Adrenal gland (tissue), 12 donors: ENCODE results near the gene DEDD2. TPM values are rescaled to one million over a fixed set of nuclear protein-coding genes. Genes with fewer than 3 reads are reported as not detected.
A peak's percentile ranks its signal among the peaks of the same experiment; 100 is the strongest.

Experiments used
- DNase-seq, 7 donors: peaks; one replicate each; pipeline ENCODE4 v3.0.0-alpha.2; 2019 to 2020
- H3K27ac ChIP-seq, 5 donors: fragments of 200-600 bp; sonication (generic) in 4 of 5; 1 replicate in 3 of 5; 2 replicates in 2 of 5; pipeline versions ENCODE4 v1.5.1 to v1.8.0; 2016 to 2020; ENCODE audit warnings: mild to moderate bottlenecking in 1 of 5
- H3K27me3 ChIP-seq: fragments of 200-600 bp; 2 replicates; pipeline ENCODE4 v1.8.0; 2021
- H3K36me3 ChIP-seq, 2 donors: fragments of 200-600 bp; replicated peaks in 1 of 2; 1 replicate in 1 of 2; 2 replicates in 1 of 2; pipeline versions ENCODE4 v1.5.1 to v1.8.0; 2018 to 2022
- H3K4me1 ChIP-seq, 2 donors: fragments of 200-600 bp; replicated peaks in 1 of 2; 1 replicate in 1 of 2; 2 replicates in 1 of 2; pipeline versions ENCODE4 v1.5.1 to v1.8.0; 2018 to 2021
- H3K4me3 ChIP-seq, 4 donors: fragments of 200-600 bp; sonication (generic) in 3 of 4; one replicate each; pipeline ENCODE4 v1.5.1; 2016 to 2018
- H3K9me3 ChIP-seq, 3 donors: fragments of 200-600 bp; sonication (generic) in 1 of 3; replicated peaks in 1 of 3; 1 replicate in 2 of 3; 2 replicates in 1 of 3; pipeline versions ENCODE4 v1.5.1 to v1.8.0; 2016 to 2021
- CTCF ChIP-seq, 6 experiments: fragments of 450-650 bp in 4 of 6; fragments of 200-600 bp in 2 of 6; sonication (generic) in 1 of 6; IDR thresholded peaks; 1 replicate in 5 of 6; 2 replicates in 1 of 6; pipeline versions ENCODE4 v1.5.1 to v1.8.0; 2016 to 2021; ENCODE audit warnings: antibody characterized with exemption in 6 of 6, mild to moderate bottlenecking in 2 of 6, moderate library complexity in 1 of 6
- POLR2A ChIP-seq, 2 donors: fragments of 450-650 bp; IDR thresholded peaks; one replicate each; pipeline ENCODE4 v1.6.1; 2017; ENCODE audit warnings: antibody characterized with exemption in 2 of 2, mild to moderate bottlenecking in 2 of 2, moderate library complexity in 1 of 2
- WGBS, 4 donors: extraction: QIAGEN DNeasy Blood & Tissue Kit in 2 of 4; methylation state at CpG; one replicate each; pipeline versions ENCODE4 v1.1.5 to v1.1.7; 2013 to 2017; 5-methylcytosine and 5-hydroxymethylcytosine counted together
- intact Hi-C, 2 donors: fragments of 100-400 bp; cut with DNase I; formaldehyde crosslinking; loops; one replicate each; pipeline versions ENCODE4 v1.14.1 to v1.15.0; 2022 to 2023
- polyA plus RNA-seq, 3 donors: library from polyadenylated mRNA; stranded (reverse); fragments of 200-250 nt in 2 of 3; fragments of 350-450 nt in 1 of 3; fragmentation: Illumina TruSeq in 1 of 3; extraction: RNeasy Lipid Tissue Mini Kit (QIAGEN cat#74804) in 1 of 3; gene quantifications; one replicate each; pipeline ENCODE4 v1.2.3, GENCODE V29; 2013 to 2014
- total RNA-seq, 9 donors: library from RNA; depleted of rRNA in 4 of 9; stranded (reverse); fragments of >200 nt in 4 of 9; fragments of 120-200 nt in 1 of 9; fragmentation: NEBNext Ultra II Directional in 1 of 9; extraction: Animal tissue kit (Norgen Biotek cat#: 25700) in 1 of 9; gene quantifications; one replicate each; pipeline versions ENCODE4 v1.1.0 to v1.2.4, GENCODE V29; 2013 to 2023
- donor health status: healthy with polysubstance abuse.
- donor health status: Bipolar disorder and iron deficiency.
- donor health status: DM: yes; HTN: yes; CAD: no.
- donor health status: DM: no; HTN: no; CAD: no.
- donor health status: DM: no; HTN: no; CAD: no.
- donor health status: DM: yes; HTN: yes; CAD: no.

The DEDD2 gene
- total and polyA plus RNA-seq, 12 donors, result 26.0 to 54.8 (median 31.5) TPM

- no peak for DNase-seq
- no peak for TF ChIP-seq CTCF (IDR thresholded peaks at IDR 0.05)
- TF ChIP-seq POLR2A (IDR thresholded peaks at IDR 0.05), result no peak
- H3K27ac ChIP-seq, result peak overlapping the region in 4 of 5 donors; percentile 24 to 88 (median 63)
- H3K9me3 ChIP-seq, result no peaks in the 10 kb centered on the region
- H3K36me3 ChIP-seq, result peaks cover 0 to 20% of the 10 kb centered on the region in 2 donors
- H3K4me3 ChIP-seq, result no peak overlapping the region
- WGBS, 4 donors, result 80 to 86% (median 84%) methylated on average over 37 to 41 of the region's 41 CpGs
- H3K27me3 ChIP-seq, result no peaks in the 10 kb centered on the region
- H3K4me1 ChIP-seq, result peaks cover 54 to 74% of the 10 kb centered on the region in 2 donors
- intact Hi-C loops, result loop anchor here (5.0 kb wide), 1 partner anchor 44 kb away; no protein-coding TSS in a partner anchor
Observed at GRCh38 chr19:42248270-42249148, 31.0 kb upstream of the DEDD2 start.

DNA sequence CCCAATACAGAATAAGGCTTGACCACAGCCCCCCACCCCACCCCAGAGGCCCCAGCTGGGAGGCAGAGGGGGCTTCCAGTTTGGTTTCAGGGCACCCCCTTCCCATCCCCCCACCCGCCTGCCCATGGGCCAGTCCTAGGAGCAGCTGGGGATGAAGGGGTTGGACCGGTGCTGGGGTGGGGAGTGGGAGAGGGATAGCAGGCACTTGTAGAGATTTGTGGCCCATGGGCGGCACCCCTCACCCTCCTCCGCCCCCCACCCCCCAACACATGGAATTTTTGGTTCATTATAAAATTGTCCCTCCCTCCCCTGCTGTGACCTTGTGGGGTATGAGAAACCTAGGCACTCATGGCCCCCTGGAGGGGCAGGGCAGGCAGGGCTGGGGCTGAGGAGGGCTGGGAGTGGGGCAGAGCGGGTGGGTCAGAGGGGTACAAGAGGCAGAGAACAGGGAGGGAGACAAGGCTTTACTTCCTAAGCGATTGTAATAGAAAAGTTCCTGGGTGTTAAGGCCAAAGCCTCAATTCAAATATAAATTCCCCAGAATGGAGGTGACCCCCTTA, 30.2 kb upstream of the DEDD2 start:
- H3K4me1 ChIP-seq, result peaks cover 51 to 71% of the 10 kb centered on the region in 2 donors
- TF ChIP-seq POLR2A (IDR thresholded peaks at IDR 0.05) (no peak), CTCF (IDR thresholded peaks at IDR 0.05) (no peak)
- H3K4me3 ChIP-seq, result no peak overlapping the region
- H3K36me3 ChIP-seq, result peaks cover 0 to 20% of the 10 kb centered on the region in 2 donors
- no peaks in the 10 kb centered on the region for H3K27me3 ChIP-seq
- H3K9me3 ChIP-seq, result no peaks in the 10 kb centered on the region
- peak in 6 of 7 donors; percentile 41 to 64 (median 46) for DNase-seq
- peak overlapping the region; percentile 1 to 88 (median 56) for H3K27ac ChIP-seq
- WGBS, 4 donors, result 65 to 92% (median 76%) methylated on average over 5 to 6 of the region's 6 CpGs
- intact Hi-C loops, result loop anchor here (5.0 kb wide), 1 partner anchor 45 kb away; no protein-coding TSS in a partner anchor

DNA sequence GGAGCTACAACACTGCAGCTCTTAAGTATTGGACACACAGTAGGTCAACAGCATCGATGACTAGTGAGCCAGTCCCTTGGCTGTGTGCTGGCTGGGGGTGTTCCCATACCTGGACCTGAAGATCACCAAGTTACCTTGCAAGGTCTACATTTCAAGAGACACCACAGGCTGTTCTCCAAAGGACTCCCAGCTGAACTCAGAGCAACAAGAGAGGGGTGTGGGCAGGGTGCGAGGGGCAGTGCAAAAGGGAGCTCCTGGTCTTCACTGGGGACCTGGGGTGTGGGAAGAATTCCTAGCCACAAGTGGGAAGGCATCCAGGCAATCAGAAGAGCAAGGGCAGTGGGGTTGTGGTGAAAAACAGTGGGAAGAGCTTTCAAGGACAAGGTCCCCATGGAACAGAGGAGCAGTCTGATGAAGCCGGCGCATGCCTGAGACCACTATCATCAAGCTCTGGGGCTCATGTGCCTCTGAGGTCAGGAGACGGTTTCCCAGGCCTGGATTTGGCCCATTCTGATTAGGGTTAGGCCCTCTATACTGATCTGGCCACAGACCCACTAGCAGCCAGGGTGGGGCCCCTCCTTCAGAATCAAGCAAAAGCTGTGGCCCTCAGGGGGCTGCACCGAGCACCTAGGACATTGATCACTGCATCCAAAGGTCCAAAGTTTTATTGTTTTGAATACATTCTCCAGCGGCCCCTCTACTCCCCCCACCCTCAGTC, 29.6 kb upstream of the DEDD2 start:
- Histone ChIP-seq H3K9me3 (no peaks in the 10 kb centered on the region), H3K4me3 (no peak overlapping the region), H3K27ac (peak overlapping the region; percentile 1 to 88 (median 56)), H3K27me3 (no peaks in the 10 kb centered on the region), H3K4me1 (peaks cover 45 to 64% of the 10 kb centered on the region in 2 donors), H3K36me3 (peaks cover 0 to 20% of the 10 kb centered on the region in 2 donors)
- TF ChIP-seq CTCF (IDR thresholded peaks at IDR 0.05) (no peak), POLR2A (IDR thresholded peaks at IDR 0.05) (peak in 1 of 2 donors; percentile 35)
- WGBS, 4 donors, result 46 to 65% (median 47%) methylated on average over 4 to 7 of the region's 7 CpGs
- DNase-seq, result peak in 6 of 7 donors; percentile 63 to 76 (median 72)
- intact Hi-C loops, result loop anchor here (5.0 kb wide), 1 partner anchor 45 kb away; no protein-coding TSS in a partner anchor
